Hepatocyte (in vitro differentiated cells): ENCODE measurements around the gene CDC42BPG.

Experiments used
- EZH2 ChIP-seq: fragments of 200-600 bp; sonication (generic); IDR thresholded peaks from 2 replicates; pipeline ENCODE4 v1.6.1; 2016; ENCODE audit warnings: antibody characterized with exemption, mild to moderate bottlenecking, borderline replicate concordance
- EZH2phosphoT487 ChIP-seq: fragments of 200-600 bp; sonication (generic); IDR thresholded peaks from one replicate; pipeline ENCODE4 v1.6.1; 2018; ENCODE audit warnings: antibody characterized with exemption, mild to moderate bottlenecking, low read depth, moderate library complexity; ENCODE audit not compliant: unreplicated experiment, severe bottlenecking
- TF ChIP-seq, protein P1 (sequence below): fragments of 200-600 bp; sonication (generic); IDR thresholded peaks from 2 replicates; pipeline ENCODE4 v1.5.1; 2016; ENCODE audit warnings: antibody characterized with exemption, mild to moderate bottlenecking; ENCODE audit not compliant: poor library complexity

DNA sequence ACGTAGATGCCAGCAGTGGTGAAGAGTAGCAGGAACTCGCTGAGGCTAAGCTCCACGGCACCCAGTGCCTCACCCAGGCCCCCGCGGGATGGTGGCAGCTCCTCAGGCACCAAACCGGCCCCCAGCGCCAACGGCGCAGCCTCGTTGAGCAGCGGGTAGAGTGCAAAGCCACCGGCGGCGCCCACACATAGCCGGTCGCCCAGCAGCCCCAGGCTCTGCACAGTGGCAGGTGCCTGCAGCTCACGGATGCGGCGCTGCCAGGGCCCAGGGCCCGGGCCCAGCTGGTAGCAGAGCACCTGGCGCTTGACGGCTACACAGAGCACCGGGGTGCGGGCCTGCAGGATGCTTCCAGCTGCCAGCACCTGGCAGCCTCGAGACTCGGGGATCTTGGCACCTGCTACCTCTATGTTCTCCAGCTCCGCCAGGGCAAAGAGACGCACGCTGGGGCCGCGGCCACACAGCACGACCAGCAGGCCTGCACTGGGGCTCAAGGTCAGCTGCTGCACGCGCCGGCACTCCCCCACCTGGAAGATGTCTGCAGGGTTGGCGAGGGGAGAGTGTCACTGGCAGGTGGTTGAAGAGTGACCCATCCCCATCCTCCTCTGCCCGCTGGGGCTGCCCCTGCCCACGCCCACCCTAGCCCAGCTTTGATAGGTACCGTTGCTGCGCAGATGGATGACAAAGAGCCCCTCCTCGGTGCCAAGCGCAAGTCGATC lies 14.8 kb downstream of the CDC42BPG start:
- TF ChIP-seq, protein P1, sequence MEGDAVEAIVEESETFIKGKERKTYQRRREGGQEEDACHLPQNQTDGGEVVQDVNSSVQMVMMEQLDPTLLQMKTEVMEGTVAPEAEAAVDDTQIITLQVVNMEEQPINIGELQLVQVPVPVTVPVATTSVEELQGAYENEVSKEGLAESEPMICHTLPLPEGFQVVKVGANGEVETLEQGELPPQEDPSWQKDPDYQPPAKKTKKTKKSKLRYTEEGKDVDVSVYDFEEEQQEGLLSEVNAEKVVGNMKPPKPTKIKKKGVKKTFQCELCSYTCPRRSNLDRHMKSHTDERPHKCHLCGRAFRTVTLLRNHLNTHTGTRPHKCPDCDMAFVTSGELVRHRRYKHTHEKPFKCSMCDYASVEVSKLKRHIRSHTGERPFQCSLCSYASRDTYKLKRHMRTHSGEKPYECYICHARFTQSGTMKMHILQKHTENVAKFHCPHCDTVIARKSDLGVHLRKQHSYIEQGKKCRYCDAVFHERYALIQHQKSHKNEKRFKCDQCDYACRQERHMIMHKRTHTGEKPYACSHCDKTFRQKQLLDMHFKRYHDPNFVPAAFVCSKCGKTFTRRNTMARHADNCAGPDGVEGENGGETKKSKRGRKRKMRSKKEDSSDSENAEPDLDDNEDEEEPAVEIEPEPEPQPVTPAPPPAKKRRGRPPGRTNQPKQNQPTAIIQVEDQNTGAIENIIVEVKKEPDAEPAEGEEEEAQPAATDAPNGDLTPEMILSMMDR = no peak
- no peak for TF ChIP-seq EZH2phosphoT487
- TF ChIP-seq EZH2 = no peak
